Testis (tissue), 3 donors: Measurements from ENCODE around the gene MPV17. TPM values are rescaled to one million over a fixed set of nuclear protein-coding genes. Genes with fewer than 3 reads are reported as not detected.

Experiments
- DNase-seq: peaks from one replicate; pipeline ENCODE4 v3.0.0-alpha.2; 2019
- H3K27ac ChIP-seq, 2 donors: fragments of 200-600 bp; sonication (generic); one replicate each; pipeline ENCODE4 v1.5.1; 2019
- H3K27me3 ChIP-seq: fragments of 200-600 bp; sonication (generic); one replicate; pipeline ENCODE4 v1.5.1; 2019
- H3K36me3 ChIP-seq: fragments of 200-600 bp; sonication (generic); one replicate; pipeline ENCODE4 v1.5.1; 2017; ENCODE audit warnings: low read depth; ENCODE audit errors: missing control alignments
- H3K4me1 ChIP-seq: fragments of 200-600 bp; sonication (generic); one replicate; pipeline ENCODE4 v1.5.1; 2019
- H3K4me3 ChIP-seq, 2 donors: fragments of 200-600 bp; sonication (generic); one replicate each; pipeline ENCODE4 v1.5.1; 2017 to 2019
- H3K9me3 ChIP-seq: fragments of 200-600 bp; sonication (generic); one replicate; pipeline ENCODE4 v1.5.1; 2017
- POLR2A ChIP-seq: fragments of 450-650 bp; IDR thresholded peaks from one replicate; pipeline ENCODE4 v1.6.1; 2017; ENCODE audit warnings: antibody characterized with exemption, mild to moderate bottlenecking, moderate library complexity
- WGBS, 2 donors: methylation state at CpG; one replicate each; pipeline ENCODE4 v1.1.5; 2018; 5-methylcytosine and 5-hydroxymethylcytosine counted together
- intact Hi-C: fragments of 100-400 bp; cut with DNase I; formaldehyde crosslinking; loops from one replicate; pipeline ENCODE4 v1.15.1; 2023; ENCODE audit warnings: low total_unique reads
- polyA plus RNA-seq: library from polyadenylated mRNA; stranded (reverse); fragments of 350-450 nt; fragmentation: Illumina TruSeq; extraction: RNeasy Lipid Tissue Mini Kit (QIAGEN cat#74804); gene quantifications from one replicate; pipeline ENCODE4 v1.2.3, GENCODE V29; 2014; ENCODE audit warnings: low read depth, low replicate concordance; ENCODE audit not compliant: insufficient read depth
- total RNA-seq, 2 donors: library from RNA; depleted of rRNA; stranded (reverse); fragments of >200 nt; gene quantifications; one replicate each; pipeline ENCODE4 v1.2.3, GENCODE V29; 2016
- TF ChIP-seq, protein P1 (sequence below), 3 experiments: fragments of 450-650 bp in 2 of 3; fragments of 200-600 bp in 1 of 3; sonication (generic) in 1 of 3; IDR thresholded peaks; one replicate each; pipeline ENCODE4 v1.5.1; 2016 to 2019; ENCODE audit warnings: antibody characterized with exemption in 3 of 3, mild to moderate bottlenecking in 2 of 3, moderate library complexity in 1 of 3

Gene MPV17
- total and polyA plus RNA-seq, 3 donors from 2014 or later, result 59.5 to 72.3 (median 71.2) TPM

DNA sequence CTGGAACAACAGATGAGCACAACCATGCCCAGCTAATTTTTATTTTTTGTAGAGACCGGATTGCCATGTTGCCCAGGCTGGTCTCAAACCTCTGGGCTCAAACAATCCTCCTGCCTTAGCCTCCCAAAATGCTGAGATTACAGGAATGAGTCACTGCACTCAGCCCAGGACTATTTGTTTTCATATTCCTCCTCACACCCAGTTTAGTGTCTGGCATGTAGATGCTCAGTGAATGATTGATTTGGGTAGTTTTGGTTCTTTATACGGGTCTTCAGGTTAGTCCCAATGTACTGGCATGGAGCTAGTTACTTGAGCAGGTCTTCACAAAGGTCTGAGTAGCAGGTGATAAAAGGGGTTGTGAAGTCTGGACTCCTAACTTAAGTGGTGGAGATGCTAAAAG, 41.0 kb upstream of the MPV17 start:
- intact Hi-C loops, result no loop called here
- Histone ChIP-seq H3K4me3 (no peak overlapping the region), H3K36me3 (no peaks in the 10 kb centered on the region), H3K9me3 (no peaks in the 10 kb centered on the region), H3K4me1 (peaks cover 5% of the 10 kb centered on the region), H3K27me3 (no peaks in the 10 kb centered on the region), H3K27ac (no peak overlapping the region)
- no peak for DNase-seq
- no peak for TF ChIP-seq POLR2A
- TF ChIP-seq, protein P1, sequence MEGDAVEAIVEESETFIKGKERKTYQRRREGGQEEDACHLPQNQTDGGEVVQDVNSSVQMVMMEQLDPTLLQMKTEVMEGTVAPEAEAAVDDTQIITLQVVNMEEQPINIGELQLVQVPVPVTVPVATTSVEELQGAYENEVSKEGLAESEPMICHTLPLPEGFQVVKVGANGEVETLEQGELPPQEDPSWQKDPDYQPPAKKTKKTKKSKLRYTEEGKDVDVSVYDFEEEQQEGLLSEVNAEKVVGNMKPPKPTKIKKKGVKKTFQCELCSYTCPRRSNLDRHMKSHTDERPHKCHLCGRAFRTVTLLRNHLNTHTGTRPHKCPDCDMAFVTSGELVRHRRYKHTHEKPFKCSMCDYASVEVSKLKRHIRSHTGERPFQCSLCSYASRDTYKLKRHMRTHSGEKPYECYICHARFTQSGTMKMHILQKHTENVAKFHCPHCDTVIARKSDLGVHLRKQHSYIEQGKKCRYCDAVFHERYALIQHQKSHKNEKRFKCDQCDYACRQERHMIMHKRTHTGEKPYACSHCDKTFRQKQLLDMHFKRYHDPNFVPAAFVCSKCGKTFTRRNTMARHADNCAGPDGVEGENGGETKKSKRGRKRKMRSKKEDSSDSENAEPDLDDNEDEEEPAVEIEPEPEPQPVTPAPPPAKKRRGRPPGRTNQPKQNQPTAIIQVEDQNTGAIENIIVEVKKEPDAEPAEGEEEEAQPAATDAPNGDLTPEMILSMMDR (IDR thresholded peaks at IDR 0.05), result no peak
- 88 to 93% methylated on average over 2 of the region's 2 CpGs for WGBS, 2 donors

DNA sequence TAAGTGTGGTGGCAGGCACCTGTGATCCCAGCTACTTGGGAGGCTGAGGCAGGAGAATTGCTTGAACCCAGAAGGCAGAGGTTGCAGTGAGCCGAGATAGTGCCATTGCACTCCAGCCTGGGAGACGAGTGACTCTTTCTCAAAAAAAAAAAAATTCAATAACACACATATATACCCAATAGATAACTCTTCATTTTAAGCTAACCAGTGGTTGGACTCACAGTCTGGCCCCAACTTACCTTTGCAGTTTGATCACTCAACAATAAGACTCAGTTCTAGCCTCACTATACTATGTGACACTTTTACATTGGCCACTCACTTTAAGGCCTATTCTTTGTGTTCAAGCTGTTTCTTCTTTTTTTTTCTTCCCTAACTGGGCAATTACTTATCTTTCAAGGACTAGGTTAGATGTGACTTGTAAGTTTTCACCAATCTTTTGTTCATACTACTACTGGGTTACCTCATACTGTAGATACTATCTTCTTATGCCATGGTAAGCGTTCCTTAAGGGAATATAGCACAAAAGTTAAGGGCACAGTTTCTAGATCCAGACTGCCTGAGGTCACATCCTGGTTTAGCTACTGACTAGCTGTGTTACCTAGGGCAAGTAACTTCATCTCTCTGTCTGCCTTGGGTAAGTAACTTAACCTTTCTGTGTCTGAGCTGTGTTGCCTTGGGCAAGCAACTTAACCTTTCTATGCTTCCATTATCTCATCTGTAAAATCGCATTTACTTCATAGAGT, 40.0 kb upstream of the MPV17 start:
- Histone ChIP-seq H3K4me3 (no peak overlapping the region), H3K36me3 (no peaks in the 10 kb centered on the region), H3K27ac (no peak overlapping the region), H3K9me3 (no peaks in the 10 kb centered on the region), H3K4me1 (peaks cover 5% of the 10 kb centered on the region), H3K27me3 (no peaks in the 10 kb centered on the region)
- WGBS, 2 donors, result 80 to 87% methylated on average over 4 of the region's 4 CpGs
- TF ChIP-seq POLR2A, result no peak
- TF ChIP-seq, protein P1 (IDR thresholded peaks at IDR 0.05), result no peak
- intact Hi-C loops, result no loop called here
- no peak for DNase-seq

DNA sequence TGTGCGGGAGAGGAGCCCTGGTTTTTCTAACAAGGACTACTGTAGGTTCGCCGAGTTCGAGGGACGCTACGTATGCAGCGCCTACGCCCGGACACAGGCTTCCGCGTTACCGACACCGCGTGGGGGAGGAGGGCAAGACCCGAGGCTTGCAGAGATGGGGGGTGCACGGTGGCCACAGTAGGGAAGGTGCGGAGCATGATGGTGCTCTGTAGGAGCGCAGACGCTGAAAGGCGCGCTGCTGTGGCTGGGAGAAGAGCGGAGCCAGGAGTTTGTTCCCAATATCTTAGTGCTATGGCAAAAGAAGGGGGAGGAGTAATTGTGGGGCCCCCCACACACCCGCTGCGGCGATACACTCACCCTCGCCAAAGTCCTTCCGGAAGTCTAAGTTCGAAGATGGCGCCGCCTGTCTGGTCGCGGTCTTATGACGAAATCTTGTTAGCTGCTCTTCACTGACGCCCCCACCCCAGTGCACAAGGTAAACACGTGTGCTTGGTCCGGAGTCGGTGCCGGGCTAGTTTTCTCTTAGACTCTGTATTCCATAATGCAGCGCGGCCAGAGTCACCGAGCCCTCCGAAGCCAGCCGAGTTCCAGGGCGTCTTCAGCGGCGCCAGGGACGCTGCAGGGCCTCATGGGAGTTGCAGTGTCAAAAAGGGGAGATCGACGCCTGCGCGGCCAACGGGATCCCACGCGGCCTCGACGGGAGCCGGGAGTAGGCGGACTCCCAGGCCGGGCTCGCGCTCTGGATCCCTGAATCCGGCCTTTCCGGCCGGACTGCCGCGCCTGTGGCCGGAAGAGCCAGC, 33.7 kb upstream of the MPV17 start, which contains the start of gene GTF3C2:
TSS of gene GTF3C2 (minus strand) at position 383 of the 800 bp plus-strand sequence. CDS start 13,210 bp downstream, outside the sequence.
- Histone ChIP-seq H3K27me3 (no peaks in the 10 kb centered on the region), H3K27ac (peak within 1 kb of the TSS; percentile 88 to 89), H3K4me3 (peak within 1 kb of the TSS; percentile 91 to 94), H3K4me1 (peaks cover 31% of the 10 kb centered on the region), H3K9me3 (no peaks in the 10 kb centered on the region), H3K36me3 (no peaks in the 10 kb centered on the region)
- 0% methylated on average over 36 to 66 of the region's 67 CpGs for WGBS, 2 donors
- DNase-seq, result peak; percentile 97
- TF ChIP-seq, protein P1 (IDR thresholded peaks at IDR 0.05), result peak in 2 of 3 experiments; percentile 22 to 42
- no peak for TF ChIP-seq POLR2A
- intact Hi-C loops, result no loop called here

DNA sequence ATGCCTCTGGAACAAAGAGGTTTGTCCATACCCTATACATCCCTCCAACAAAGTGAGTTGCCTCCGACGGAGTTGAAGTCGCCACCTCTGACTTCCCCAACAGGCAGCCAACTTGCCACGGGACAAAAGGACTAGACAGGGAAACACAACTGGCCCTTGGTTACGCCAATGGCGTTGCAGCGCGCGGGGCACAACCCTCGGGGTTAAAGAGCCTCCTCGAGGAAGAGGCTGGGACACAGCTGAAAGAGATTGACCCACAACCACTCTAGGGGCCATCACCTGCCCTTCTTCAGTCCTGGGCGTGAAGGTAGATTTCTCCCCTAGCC, 33.1 kb upstream of the MPV17 start:
- 0% methylated on average over 12 of the region's 12 CpGs for WGBS, 2 donors
- intact Hi-C loops, result no loop called here
- TF ChIP-seq, protein P1 (IDR thresholded peaks at IDR 0.05), result no peak
- TF ChIP-seq POLR2A, result no peak
- peak overlapping the region; percentile 91 to 94 for H3K4me3 ChIP-seq
- H3K27me3 ChIP-seq, result no peaks in the 10 kb centered on the region
- DNase-seq, result peak; percentile 70
- peak overlapping the region; percentile 88 to 89 for H3K27ac ChIP-seq
- no peaks in the 10 kb centered on the region for H3K9me3 ChIP-seq
- H3K4me1 ChIP-seq, result peaks cover 31% of the 10 kb centered on the region
- H3K36me3 ChIP-seq, result no peaks in the 10 kb centered on the region
